ENCODE results near the gene ARID4B.

DNA sequence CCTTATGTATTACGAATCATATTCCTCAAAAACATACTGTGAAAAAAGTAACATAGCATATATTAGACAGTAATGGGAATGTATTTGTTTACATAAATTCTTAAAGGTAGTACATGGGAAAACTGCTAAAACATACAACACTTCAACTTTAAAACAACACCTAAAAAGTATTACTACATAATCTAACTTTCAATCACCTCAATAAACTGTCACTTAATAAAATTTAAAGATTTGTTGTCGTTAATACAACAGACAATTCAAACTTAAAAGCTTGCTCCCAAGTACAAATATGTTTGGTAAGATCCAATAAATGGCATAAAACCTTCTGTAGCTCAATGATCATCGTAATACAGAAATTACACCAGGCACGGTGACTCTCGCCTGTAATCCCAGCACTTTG is 3.7 kb downstream of the ARID4B start:
- TF ChIP-seq, protein P1, sequence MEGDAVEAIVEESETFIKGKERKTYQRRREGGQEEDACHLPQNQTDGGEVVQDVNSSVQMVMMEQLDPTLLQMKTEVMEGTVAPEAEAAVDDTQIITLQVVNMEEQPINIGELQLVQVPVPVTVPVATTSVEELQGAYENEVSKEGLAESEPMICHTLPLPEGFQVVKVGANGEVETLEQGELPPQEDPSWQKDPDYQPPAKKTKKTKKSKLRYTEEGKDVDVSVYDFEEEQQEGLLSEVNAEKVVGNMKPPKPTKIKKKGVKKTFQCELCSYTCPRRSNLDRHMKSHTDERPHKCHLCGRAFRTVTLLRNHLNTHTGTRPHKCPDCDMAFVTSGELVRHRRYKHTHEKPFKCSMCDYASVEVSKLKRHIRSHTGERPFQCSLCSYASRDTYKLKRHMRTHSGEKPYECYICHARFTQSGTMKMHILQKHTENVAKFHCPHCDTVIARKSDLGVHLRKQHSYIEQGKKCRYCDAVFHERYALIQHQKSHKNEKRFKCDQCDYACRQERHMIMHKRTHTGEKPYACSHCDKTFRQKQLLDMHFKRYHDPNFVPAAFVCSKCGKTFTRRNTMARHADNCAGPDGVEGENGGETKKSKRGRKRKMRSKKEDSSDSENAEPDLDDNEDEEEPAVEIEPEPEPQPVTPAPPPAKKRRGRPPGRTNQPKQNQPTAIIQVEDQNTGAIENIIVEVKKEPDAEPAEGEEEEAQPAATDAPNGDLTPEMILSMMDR (IDR thresholded peaks at IDR 0.05), result no peak
- TF ChIP-seq POLR2A (IDR thresholded peaks at IDR 0.05), result no peak

All from heart left ventricle (tissue), 13 donors.